Mesothelial cell of epicardium (in vitro differentiated cells): Measurements from ENCODE around the gene OR5B12. TPM values are rescaled to one million over a fixed set of nuclear protein-coding genes. Genes with fewer than 3 reads are reported as not detected.

Experiments
- DNase-seq, 2 experiments: peaks; one replicate each; pipeline ENCODE4 v3.0.0; 2021; ENCODE audit warnings: low spot score in 2 of 2; ENCODE audit not compliant: unreplicated experiment in 2 of 2
- H3K27ac Mint-ChIP-seq: 2 replicates; pipeline ENCODE4 v1.8.0; 2021; ENCODE audit warnings: mixed read lengths
- H3K27me3 Mint-ChIP-seq: 2 replicates; pipeline ENCODE4 v1.8.0; 2021; ENCODE audit warnings: low read depth, mixed read lengths
- H3K36me3 Mint-ChIP-seq: 2 replicates; pipeline ENCODE4 v1.8.0; 2021; ENCODE audit warnings: mixed read lengths
- H3K4me1 Mint-ChIP-seq: 2 replicates; pipeline ENCODE4 v1.8.0; 2021; ENCODE audit warnings: mixed read lengths
- H3K4me3 Mint-ChIP-seq: 2 replicates; pipeline ENCODE4 v1.8.0; 2021; ENCODE audit warnings: mild to moderate bottlenecking, moderate library complexity, mixed read lengths
- H3K9me3 Mint-ChIP-seq: 2 replicates; pipeline ENCODE4 v1.8.0; 2021; ENCODE audit warnings: mixed read lengths
- CTCF ChIP-seq: fragments of 200-600 bp; sonication (generic); IDR thresholded peaks from one replicate; pipeline ENCODE4 v1.5.0; 2021; ENCODE audit warnings: antibody characterized with exemption; ENCODE audit not compliant: unreplicated experiment
- total RNA-seq: library from RNA; stranded (reverse); gene quantifications from 3 replicates; pipeline ENCODE4 v1.2.1, GENCODE V29; 2021

The OR5B12 gene
- total RNA-seq, 1 donor from 2014 or later = not detected

GRCh38 chr11:58394195-58394594 lies 47.8 kb downstream of the OR5B12 start:
- H3K4me1 Mint-ChIP-seq = no peaks in the 10 kb centered on the region
- no peak for TF ChIP-seq CTCF
- DNase-seq = no peak
- H3K9me3 Mint-ChIP-seq = peaks cover 30% of the 10 kb centered on the region
- no peaks in the 10 kb centered on the region for H3K36me3 Mint-ChIP-seq
- no peak overlapping the region for H3K4me3 Mint-ChIP-seq
- no peaks in the 10 kb centered on the region for H3K27me3 Mint-ChIP-seq
- H3K27ac Mint-ChIP-seq = no peak overlapping the region

GRCh38 chr11:58392746-58393145 lies 49.3 kb downstream of the OR5B12 start:
- H3K9me3 Mint-ChIP-seq = peaks cover 30% of the 10 kb centered on the region
- H3K27ac Mint-ChIP-seq = no peak overlapping the region
- no peak for TF ChIP-seq CTCF
- no peaks in the 10 kb centered on the region for H3K4me1 Mint-ChIP-seq
- H3K4me3 Mint-ChIP-seq = no peak overlapping the region
- DNase-seq = no peak
- no peaks in the 10 kb centered on the region for H3K27me3 Mint-ChIP-seq
- H3K36me3 Mint-ChIP-seq = no peaks in the 10 kb centered on the region

GRCh38 chr11:58391879-58392278 lies 50.2 kb downstream of the OR5B12 start:
- Mint-ChIP-seq H3K4me1 (no peaks in the 10 kb centered on the region), H3K4me3 (no peak overlapping the region), H3K36me3 (no peaks in the 10 kb centered on the region), H3K27ac (no peak overlapping the region), H3K27me3 (no peaks in the 10 kb centered on the region), H3K9me3 (peaks cover 34% of the 10 kb centered on the region)
- DNase-seq = no peak
- no peak for TF ChIP-seq CTCF

GRCh38 chr11:58390551-58391063 lies 51.4 kb downstream of the OR5B12 start:
- no peak for DNase-seq
- no peaks in the 10 kb centered on the region for H3K4me1 Mint-ChIP-seq
- H3K36me3 Mint-ChIP-seq = no peaks in the 10 kb centered on the region
- H3K9me3 Mint-ChIP-seq = peaks cover 31% of the 10 kb centered on the region
- TF ChIP-seq CTCF = no peak
- no peak overlapping the region for H3K27ac Mint-ChIP-seq
- no peaks in the 10 kb centered on the region for H3K27me3 Mint-ChIP-seq
- no peak overlapping the region for H3K4me3 Mint-ChIP-seq

Other genes with a start within 250 kb of the OR5B12 start
- gene OR1S2, start 238.1 kb downstream of the OR5B12 start, total RNA-seq = not detected in 3 replicates
- not detected in 3 replicates for gene OR1S1, start 229.5 kb downstream of the OR5B12 start, total RNA-seq
- gene OR10Q1, start 213.3 kb downstream of the OR5B12 start, total RNA-seq = not detected in 3 replicates
- gene OR10W1, start 174.0 kb downstream of the OR5B12 start, total RNA-seq = not detected in 3 replicates
- not detected in 3 replicates for gene OR5B17, start 83.2 kb downstream of the OR5B12 start, total RNA-seq
- not detected in 3 replicates for gene OR5B3, start 35.4 kb downstream of the OR5B12 start, total RNA-seq
- not detected in 3 replicates for gene OR5B2, start 14.1 kb downstream of the OR5B12 start, total RNA-seq
- not detected in 3 replicates for gene OR5B21, start 65.9 kb upstream of the OR5B12 start, total RNA-seq
- gene LPXN, start 133.6 kb upstream of the OR5B12 start, total RNA-seq = 5.1 to 6.2 TPM (median 5.8 TPM) in 3 replicates
- gene ZFP91, start 136.8 kb upstream of the OR5B12 start, total RNA-seq = 39.6 to 41.0 TPM (median 39.7 TPM) in 3 replicates
- 2.5 to 2.7 TPM (median 2.7 TPM) in 3 replicates for gene CNTF, start 180.4 kb upstream of the OR5B12 start, total RNA-seq